Esophagus squamous epithelium (tissue), 5 donors: ENCODE data around the gene PLEKHM1. TPM values are rescaled to one million over a fixed set of nuclear protein-coding genes. Genes with fewer than 3 reads are reported as not detected.
"Not testable (repeated sequence)": the region's sequence is repeated elsewhere in the genome, so short reads cannot be mapped to it uniquely, and the experiment has no call there.

Experiments used
- DNase-seq: peaks from one replicate; lab custom pipeline; 2025; lab: John Stamatoyannopoulos, UW
- H3K27ac ChIP-seq, 4 donors: fragments of 200-600 bp; sonication (generic); one replicate each; pipeline ENCODE4 v1.5.1; 2016 to 2019; ENCODE audit warnings: mild to moderate bottlenecking in 1 of 4
- H3K27me3 ChIP-seq, 4 donors: fragments of 200-600 bp; sonication (generic); 1 replicate in 3 of 4; 2 replicates in 1 of 4; pipeline versions ENCODE4 v1.5.1 to v1.6.0; 2017 to 2021; ENCODE audit warnings: antibody characterized with exemption in 1 of 4
- H3K36me3 ChIP-seq, 3 donors: fragments of 200-600 bp; sonication (generic); one replicate each; pipeline ENCODE4 v1.5.1; 2016 to 2019
- H3K4me1 ChIP-seq, 3 donors: fragments of 200-600 bp; sonication (generic); one replicate each; pipeline ENCODE4 v1.5.1; 2017 to 2019
- H3K4me3 ChIP-seq, 4 donors: fragments of 200-600 bp; sonication (generic); 1 replicate in 3 of 4; 2 replicates in 1 of 4; pipeline ENCODE4 v1.5.1; 2016 to 2019; ENCODE audit warnings: mild to moderate bottlenecking in 2 of 4, moderate library complexity in 1 of 4
- H3K9me3 ChIP-seq, 3 donors: fragments of 200-600 bp; sonication (generic); one replicate each; pipeline ENCODE4 v1.5.1; 2016 to 2019
- POLR2A ChIP-seq, 4 donors: fragments of 450-650 bp; IDR thresholded peaks; one replicate each; pipeline ENCODE4 v1.6.1; 2017; ENCODE audit warnings: antibody characterized with exemption in 4 of 4, mild to moderate bottlenecking in 4 of 4, moderate library complexity in 3 of 4
- WGBS, 2 donors: methylation state at CpG; one replicate each; pipeline ENCODE4 v1.1.5; 2018; 5-methylcytosine and 5-hydroxymethylcytosine counted together
- intact Hi-C: fragments of 100-400 bp; cut with DNase I; formaldehyde crosslinking; loops from one replicate; pipeline ENCODE4 v1.15.0; 2022
- total RNA-seq, 4 donors: library from RNA; depleted of rRNA; stranded (reverse); fragments of >200 nt; gene quantifications; one replicate each; pipeline ENCODE4 v1.1.0, GENCODE V29; 2016
- TF ChIP-seq, protein P1 (sequence below), 6 experiments: fragments of 450-650 bp in 4 of 6; fragments of 200-600 bp in 2 of 6; sonication (generic) in 2 of 6; IDR thresholded peaks; one replicate each; pipeline ENCODE4 v1.5.1; 2016 to 2019; ENCODE audit warnings: antibody characterized with exemption in 6 of 6, mild to moderate bottlenecking in 4 of 6, moderate library complexity in 4 of 6
- donor health status: DM: yes; HTN: yes; CAD: no.

Gene PLEKHM1
- total RNA-seq, 4 donors from 2014 or later, result 47.7 to 105 (median 81.1) TPM

DNA sequence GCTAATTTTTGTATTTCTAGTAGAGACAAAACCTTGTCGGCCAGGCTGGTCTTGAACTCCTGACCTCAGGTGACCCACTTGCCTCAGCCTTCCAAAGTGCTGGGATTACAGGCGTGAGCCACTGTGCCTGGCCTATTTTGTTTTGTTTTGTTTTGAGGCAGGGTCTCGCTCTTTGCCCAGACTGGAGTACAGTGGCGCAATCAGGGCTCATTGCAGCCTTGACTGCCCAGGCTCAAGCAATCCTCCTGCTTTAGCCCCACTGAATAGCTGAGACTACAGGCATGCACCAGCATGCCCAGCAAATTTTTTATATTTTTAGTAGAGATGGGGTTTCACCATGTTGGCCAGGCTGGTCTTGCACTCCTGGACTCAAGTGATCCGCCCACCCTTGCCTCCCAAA, 30.1 kb downstream of the PLEKHM1 start:
- H3K27ac ChIP-seq, result peak overlapping the region in 3 of 4 donors; percentile 73 to 80 (median 74)
- not testable (repeated sequence) for DNase-seq
- 89 to 93% methylated on average over 4 of the region's 5 CpGs for WGBS, 2 donors

DNA sequence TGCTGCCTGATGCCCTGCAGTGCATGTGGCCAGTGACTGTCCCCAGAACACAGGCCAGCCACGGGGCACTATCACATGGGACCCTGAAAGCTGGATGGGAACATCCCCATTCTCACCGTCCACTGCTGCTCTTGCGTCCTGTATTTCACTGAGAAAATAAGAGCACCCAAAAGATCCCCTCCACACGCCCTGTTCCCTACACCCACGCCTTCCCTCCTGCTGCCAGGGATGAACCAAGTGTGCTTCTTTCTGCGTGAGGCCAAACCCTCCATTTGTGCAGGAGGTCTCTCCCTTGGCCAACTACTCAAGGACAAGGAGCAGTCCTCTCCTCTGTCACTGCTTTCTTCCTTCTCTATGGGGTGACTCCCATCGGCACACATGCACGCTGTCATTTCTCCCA, 36.2 kb downstream of the PLEKHM1 start:
- H3K9me3 ChIP-seq, H3K27me3 ChIP-seq, H3K4me1 ChIP-seq, H3K27ac ChIP-seq, H3K4me3 ChIP-seq, intact Hi-C loops, DNase-seq: not testable (repeated sequence)
- peaks cover 0 to 85% (median 0%) of the 10 kb centered on the region in 3 donors for H3K36me3 ChIP-seq
- WGBS, 2 donors, result 95 to 98% methylated on average over 5 to 7 of the region's 8 CpGs

More for the DNA sequence above, 30.1 kb downstream of the PLEKHM1 start:
- Histone ChIP-seq H3K4me1 (peaks cover 0 to 36% (median 6%) of the 10 kb centered on the region in 3 donors), H3K36me3 (peaks cover 0 to 64% (median 0%) of the 10 kb centered on the region in 3 donors)
- intact Hi-C loops, H3K9me3 ChIP-seq, H3K27me3 ChIP-seq, H3K4me3 ChIP-seq: not testable (repeated sequence)

DNA sequence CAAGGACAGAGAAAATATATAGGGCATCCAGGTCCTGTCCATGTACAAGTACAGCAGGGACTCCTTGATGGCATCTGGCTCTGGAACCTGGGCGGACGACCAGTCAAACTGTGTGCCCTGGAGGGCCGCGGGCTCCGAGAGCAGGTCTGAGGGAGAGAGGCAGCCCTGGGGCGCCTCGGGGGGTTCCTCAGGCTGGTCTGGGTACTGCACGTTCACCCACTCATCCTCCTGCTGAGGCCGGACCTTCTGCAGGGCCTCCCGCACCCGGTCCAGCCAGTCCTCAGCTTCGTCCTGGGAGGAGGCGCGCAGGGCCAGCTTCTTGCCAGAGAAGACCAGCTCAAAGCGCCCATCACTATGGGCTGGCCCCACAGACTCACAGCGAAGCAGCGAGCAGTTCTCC, 36.8 kb downstream of the PLEKHM1 start:
- H3K4me3 ChIP-seq, H3K27ac ChIP-seq, H3K27me3 ChIP-seq, intact Hi-C loops, DNase-seq, H3K4me1 ChIP-seq, H3K9me3 ChIP-seq: not testable (repeated sequence)
- TF ChIP-seq, protein P1, sequence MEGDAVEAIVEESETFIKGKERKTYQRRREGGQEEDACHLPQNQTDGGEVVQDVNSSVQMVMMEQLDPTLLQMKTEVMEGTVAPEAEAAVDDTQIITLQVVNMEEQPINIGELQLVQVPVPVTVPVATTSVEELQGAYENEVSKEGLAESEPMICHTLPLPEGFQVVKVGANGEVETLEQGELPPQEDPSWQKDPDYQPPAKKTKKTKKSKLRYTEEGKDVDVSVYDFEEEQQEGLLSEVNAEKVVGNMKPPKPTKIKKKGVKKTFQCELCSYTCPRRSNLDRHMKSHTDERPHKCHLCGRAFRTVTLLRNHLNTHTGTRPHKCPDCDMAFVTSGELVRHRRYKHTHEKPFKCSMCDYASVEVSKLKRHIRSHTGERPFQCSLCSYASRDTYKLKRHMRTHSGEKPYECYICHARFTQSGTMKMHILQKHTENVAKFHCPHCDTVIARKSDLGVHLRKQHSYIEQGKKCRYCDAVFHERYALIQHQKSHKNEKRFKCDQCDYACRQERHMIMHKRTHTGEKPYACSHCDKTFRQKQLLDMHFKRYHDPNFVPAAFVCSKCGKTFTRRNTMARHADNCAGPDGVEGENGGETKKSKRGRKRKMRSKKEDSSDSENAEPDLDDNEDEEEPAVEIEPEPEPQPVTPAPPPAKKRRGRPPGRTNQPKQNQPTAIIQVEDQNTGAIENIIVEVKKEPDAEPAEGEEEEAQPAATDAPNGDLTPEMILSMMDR (IDR thresholded peaks at IDR 0.05), result peak in 1 of 6 experiments; percentile 7
- 100% methylated on average over 1 of the region's 17 CpGs; no CpG with 5 or more reads in 1 of the 2 donors for WGBS, 2 donors
- H3K36me3 ChIP-seq, result peaks cover 0 to 87% (median 0%) of the 10 kb centered on the region in 3 donors

DNA sequence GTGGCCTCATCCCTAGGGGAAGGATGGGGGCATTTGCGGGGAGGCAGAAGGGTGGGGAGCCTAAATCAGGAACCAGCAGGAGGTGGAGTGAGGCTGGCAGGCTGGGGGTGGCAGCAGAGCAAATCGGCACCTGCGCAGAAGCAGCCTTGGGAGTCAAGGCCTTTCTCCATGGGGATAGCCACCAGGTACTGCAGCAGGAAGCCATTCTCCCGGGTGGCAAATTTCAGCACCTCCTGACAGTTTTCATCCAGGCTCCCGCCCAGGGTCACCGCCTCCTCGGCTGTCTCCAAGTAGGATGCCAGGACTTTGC, 37.3 kb downstream of the PLEKHM1 start:
- H3K27me3 ChIP-seq, H3K27ac ChIP-seq, H3K4me3 ChIP-seq, DNase-seq, H3K9me3 ChIP-seq, H3K4me1 ChIP-seq, intact Hi-C loops: not testable (repeated sequence)
- WGBS, 2 donors, result 100% methylated on average over 2 of the region's 7 CpGs; no CpG with 5 or more reads in 1 of the 2 donors
- peaks cover 0 to 86% (median 0%) of the 10 kb centered on the region in 3 donors for H3K36me3 ChIP-seq

DNA sequence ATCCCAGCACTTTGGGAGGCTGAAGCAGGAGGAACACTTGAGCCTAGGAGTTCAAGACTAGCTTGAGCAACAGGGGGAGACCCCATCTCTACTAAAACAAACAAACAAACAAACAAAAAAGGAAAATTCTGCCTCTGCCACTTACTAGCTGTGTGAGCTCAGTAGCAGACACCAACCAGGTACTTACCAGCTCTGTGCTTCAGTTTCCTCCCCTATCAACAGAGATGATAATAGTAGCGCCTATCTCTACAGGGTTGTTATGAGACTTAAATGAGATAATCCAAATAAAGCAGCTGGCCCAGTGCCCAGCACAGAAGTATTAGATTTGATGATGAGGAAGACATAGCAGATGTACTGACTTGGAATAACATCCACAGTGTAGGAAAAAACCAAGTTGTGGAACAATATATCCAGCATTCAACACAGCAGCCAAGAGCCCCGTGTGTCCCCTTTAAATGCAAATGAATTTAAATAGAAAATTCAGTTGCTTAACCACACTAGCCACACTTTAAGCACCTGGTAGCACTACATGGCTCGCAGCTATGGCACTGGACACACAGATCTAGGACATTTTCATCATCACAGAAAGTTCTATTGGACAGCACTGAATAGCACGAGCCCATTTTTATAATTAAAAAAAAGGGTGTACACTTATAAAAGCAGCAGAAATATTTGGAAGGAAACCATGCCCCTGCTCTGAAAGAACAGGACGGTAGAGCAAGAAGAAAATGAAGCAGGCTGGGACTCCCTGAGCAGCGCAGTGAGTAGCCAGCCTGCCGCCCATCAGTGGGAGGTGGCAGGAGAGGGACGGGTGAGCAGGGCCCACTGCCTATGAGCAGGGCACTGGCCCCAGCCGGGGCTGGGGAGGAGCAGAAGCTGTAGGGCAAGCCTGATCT, 37.9 kb downstream of the PLEKHM1 start:
- H3K4me1 ChIP-seq, H3K9me3 ChIP-seq, H3K27ac ChIP-seq, H3K4me3 ChIP-seq, DNase-seq, intact Hi-C loops, H3K27me3 ChIP-seq: not testable (repeated sequence)
- 73 to 75% methylated on average over 8 of the region's 9 CpGs for WGBS, 2 donors
- peaks cover 0 to 87% (median 0%) of the 10 kb centered on the region in 3 donors for H3K36me3 ChIP-seq

DNA sequence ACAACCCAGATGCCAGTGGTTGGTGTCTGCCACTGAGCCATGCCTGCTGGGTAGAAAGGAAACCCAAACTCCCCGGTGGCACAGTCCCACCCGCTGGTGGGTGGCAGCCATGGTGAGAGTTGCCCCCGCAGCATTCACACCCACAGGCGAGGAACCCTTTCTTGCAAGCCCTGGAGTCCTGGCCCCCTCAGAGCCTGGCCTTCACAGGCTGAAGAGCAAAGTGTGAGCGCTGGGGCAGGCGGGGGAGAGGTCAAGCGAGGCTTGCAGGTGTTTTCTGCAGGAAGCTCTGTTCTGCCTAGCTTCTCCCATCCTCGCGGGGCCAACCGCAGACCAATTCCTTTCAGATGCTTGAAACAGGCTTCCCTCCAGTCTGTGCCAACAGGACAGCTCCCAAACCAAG, 38.9 kb downstream of the PLEKHM1 start:
- H3K27ac ChIP-seq, result not testable (repeated sequence)

DNA sequence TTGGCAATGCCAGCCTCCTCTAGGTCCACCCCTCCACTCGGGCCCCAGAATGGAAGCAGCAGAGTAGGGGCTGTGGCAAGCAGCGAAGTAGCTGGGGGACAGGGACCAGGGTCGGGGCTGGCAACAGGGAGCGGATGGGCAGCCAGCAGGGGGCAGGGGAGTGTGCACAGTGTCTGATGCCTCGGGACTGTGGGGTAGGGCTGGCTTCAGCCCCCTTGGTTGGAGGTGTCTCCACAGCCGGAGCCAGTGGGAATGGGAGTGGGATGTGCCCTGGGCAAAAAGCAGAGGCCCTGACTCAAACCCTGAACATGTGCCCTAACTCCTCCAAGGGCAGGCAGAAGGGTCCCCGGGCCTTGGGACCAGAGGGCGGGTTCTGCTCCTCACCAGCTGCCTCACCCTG, 39.4 kb downstream of the PLEKHM1 start:
- intact Hi-C loops, result no loop called here
- Histone ChIP-seq H3K9me3 (no peaks in the 10 kb centered on the region), H3K27ac (no peak overlapping the region), H3K4me3 (no peak overlapping the region), H3K4me1 (peaks cover 0 to 23% (median 8%) of the 10 kb centered on the region in 3 donors), H3K27me3 (no peaks in the 10 kb centered on the region), H3K36me3 (peaks cover 0 to 80% (median 0%) of the 10 kb centered on the region in 3 donors)
- TF ChIP-seq, protein P1 (IDR thresholded peaks at IDR 0.05), result peak in 1 of 6 experiments; percentile 6
- no peak for TF ChIP-seq POLR2A (IDR thresholded peaks at IDR 0.05)
- no peak for DNase-seq
- WGBS, 2 donors, result 85 to 100% methylated on average over 4 to 6 of the region's 8 CpGs

More for the DNA sequence above, 38.9 kb downstream of the PLEKHM1 start:
- peaks cover 0 to 18% (median 8%) of the 10 kb centered on the region in 3 donors for H3K4me1 ChIP-seq
- H3K27me3 ChIP-seq, intact Hi-C loops, H3K4me3 ChIP-seq, H3K9me3 ChIP-seq, DNase-seq: not testable (repeated sequence)
- no CpG with 5 or more reads among the region's 10 CpGs for WGBS, 2 donors
- H3K36me3 ChIP-seq, result peaks cover 0 to 85% (median 0%) of the 10 kb centered on the region in 3 donors

DNA sequence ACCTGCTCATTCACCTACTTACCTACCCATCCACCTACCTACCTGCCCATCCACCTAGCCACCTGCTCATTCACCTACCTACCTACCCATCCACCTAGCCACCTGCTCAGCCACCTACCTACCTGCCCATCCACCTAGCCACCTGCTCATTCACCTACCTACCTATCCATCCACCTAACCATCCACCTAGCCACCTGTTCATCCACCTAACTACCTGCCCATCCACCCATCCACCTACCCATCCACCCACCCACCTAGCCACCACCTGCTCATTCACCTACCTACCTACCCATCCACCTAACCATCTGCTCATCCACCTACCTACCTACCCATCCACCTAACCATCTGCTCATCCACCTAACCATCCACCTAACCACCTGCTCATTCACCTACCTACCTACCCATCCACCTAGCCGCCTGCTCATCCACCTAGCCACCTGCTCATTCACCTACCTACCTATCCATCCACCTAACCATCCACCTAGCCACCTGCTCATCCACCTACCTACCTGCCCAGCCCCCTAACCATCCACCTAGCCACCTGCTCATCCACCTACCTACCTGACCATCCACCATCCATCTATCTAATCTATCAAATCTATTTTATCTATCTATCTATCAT, 40.7 kb downstream of the PLEKHM1 start:
- 96 to 100% methylated on average over 1 of the region's 1 CpG for WGBS, 2 donors
- intact Hi-C loops, H3K4me3 ChIP-seq, H3K27ac ChIP-seq, H3K9me3 ChIP-seq, H3K27me3 ChIP-seq, DNase-seq: not testable (repeated sequence)
- Histone ChIP-seq H3K4me1 (peaks cover 0 to 31% (median 8%) of the 10 kb centered on the region in 3 donors), H3K36me3 (peaks cover 0 to 82% (median 0%) of the 10 kb centered on the region in 3 donors)

DNA sequence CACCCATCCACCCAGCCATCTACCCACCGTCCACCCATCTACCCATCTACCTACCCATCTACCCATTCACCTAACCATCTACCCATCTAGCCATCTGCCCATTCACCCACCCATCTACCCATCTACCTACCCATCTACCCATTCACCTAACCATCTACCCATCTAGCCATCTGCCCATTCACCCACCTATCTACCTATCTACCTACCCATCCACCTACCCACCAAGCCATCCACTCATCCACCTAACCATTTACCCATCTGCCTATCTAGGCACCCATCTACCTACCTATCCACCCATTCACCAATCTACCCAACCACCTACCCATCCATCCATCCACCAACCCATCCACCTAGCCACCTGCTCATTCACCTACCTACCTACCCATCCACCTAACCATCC, 41.3 kb downstream of the PLEKHM1 start:
- not testable (repeated sequence) for H3K27ac ChIP-seq
- H3K36me3 ChIP-seq, result peaks cover 0 to 82% (median 0%) of the 10 kb centered on the region in 3 donors

DNA sequence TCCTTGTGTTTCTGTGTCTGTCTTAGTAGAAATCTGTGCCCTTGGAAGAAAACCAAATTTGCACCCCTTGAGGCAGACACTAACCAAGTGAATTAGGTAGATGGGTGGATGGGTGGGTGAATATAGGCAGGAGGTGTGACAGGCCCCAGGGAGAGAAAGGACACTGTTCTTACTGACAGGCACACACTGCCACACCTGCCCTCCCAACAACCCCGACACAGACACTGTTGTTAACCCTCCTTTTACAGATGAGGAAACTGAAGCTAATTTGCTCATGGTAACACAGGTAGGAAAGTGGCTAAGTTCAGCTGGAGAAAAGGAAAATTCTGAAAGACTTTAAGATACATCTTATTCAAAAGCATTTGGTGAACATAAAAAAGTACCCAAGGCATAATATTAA, 42.0 kb downstream of the PLEKHM1 start:
- DNase-seq, intact Hi-C loops, H3K4me3 ChIP-seq, H3K9me3 ChIP-seq, H3K27me3 ChIP-seq: not testable (repeated sequence)
- Histone ChIP-seq H3K4me1 (peaks cover 0 to 31% (median 8%) of the 10 kb centered on the region in 3 donors), H3K27ac (peak overlapping the region in 3 of 4 donors; percentile 51 to 77 (median 70)), H3K36me3 (peaks cover 0 to 82% (median 0%) of the 10 kb centered on the region in 3 donors)
- whole genome bisulfite sequencing, 2 donors, result no CpG with 5 or more reads among the region's 1 CpG

More for the DNA sequence above, 41.3 kb downstream of the PLEKHM1 start:
- H3K9me3 ChIP-seq, DNase-seq, H3K27me3 ChIP-seq, H3K4me3 ChIP-seq, intact Hi-C loops: not testable (repeated sequence)
- peaks cover 0 to 31% (median 8%) of the 10 kb centered on the region in 3 donors for H3K4me1 ChIP-seq
- 96 to 97% methylated on average over 1 of the region's 1 CpG for WGBS, 2 donors
